Measurements from ENCODE around the gene SUFU.

The SUFU gene

GRCh38 chr10:102621443-102622325 is 117.9 kb downstream of the SUFU start:
- no peak overlapping the region for H3K27ac Mint-ChIP-seq
- H3K9me3 Mint-ChIP-seq = no peaks in the 10 kb centered on the region
- no peaks in the 10 kb centered on the region for H3K27me3 Mint-ChIP-seq
- peaks cover 20% of the 10 kb centered on the region for H3K4me1 Mint-ChIP-seq (ENCODE audit: low read depth)
- peaks cover 92% of the 10 kb centered on the region for H3K36me3 Mint-ChIP-seq (ENCODE audit: low read depth)
- H3K4me3 Mint-ChIP-seq = no peak overlapping the region
- intact Hi-C loops (cut with micrococcal nuclease) = no loop called here

- intact Hi-C loops (cut with micrococcal nuclease) = no loop called here
- H3K27me3 Mint-ChIP-seq = no peaks in the 10 kb centered on the region
- no peaks in the 10 kb centered on the region for H3K9me3 Mint-ChIP-seq
- H3K27ac Mint-ChIP-seq = no peak overlapping the region
- H3K4me1 Mint-ChIP-seq (ENCODE audit: low read depth) = peaks cover 33% of the 10 kb centered on the region
- H3K36me3 Mint-ChIP-seq (ENCODE audit: low read depth) = peaks cover 92% of the 10 kb centered on the region
- no peak overlapping the region for H3K4me3 Mint-ChIP-seq
Observed at GRCh38 chr10:102624094-102624493, 120.3 kb downstream of the SUFU start.

- no peaks in the 10 kb centered on the region for H3K27me3 Mint-ChIP-seq
- H3K9me3 Mint-ChIP-seq = no peaks in the 10 kb centered on the region
- intact Hi-C loops (cut with micrococcal nuclease) = no loop called here
- H3K4me1 Mint-ChIP-seq (ENCODE audit: low read depth) = peaks cover 35% of the 10 kb centered on the region
- no peak overlapping the region for H3K4me3 Mint-ChIP-seq
- H3K36me3 Mint-ChIP-seq (ENCODE audit: low read depth) = peaks cover 92% of the 10 kb centered on the region
- no peak overlapping the region for H3K27ac Mint-ChIP-seq
Observed at GRCh38 chr10:102624751-102625645, 121.2 kb downstream of the SUFU start.

DNA sequence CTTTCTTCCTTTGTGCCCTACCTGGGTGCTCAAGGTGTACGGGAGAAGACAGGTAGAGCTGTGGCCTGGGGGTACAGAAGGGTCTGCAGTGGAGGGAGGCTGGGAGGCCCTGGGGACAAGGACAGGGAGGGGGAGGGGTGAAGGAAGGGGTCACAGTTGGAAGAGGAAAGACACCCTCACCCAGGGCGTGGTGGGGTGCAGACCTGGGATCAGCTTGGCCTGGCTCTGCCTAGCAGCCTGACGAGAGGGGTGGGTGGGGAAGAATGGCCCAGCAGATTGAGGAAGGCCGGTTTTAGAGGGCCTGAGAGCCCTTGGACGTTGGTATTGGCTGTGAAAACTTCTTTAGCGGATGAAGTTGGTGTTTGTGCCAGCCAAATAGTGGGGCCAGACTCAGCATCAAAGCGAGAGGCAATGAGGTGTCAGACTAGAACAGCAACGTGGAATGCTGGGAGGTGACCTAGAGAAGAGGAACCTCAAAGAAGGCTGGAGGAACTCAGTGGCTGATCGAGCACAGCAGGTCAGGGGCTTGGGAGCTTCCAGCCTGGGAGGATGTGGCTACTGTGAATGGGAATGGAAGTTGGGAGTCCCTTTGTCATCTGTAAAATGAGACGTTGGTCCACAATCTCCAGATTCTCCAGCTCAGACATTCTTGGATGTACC is 122.4 kb downstream of the SUFU start:
- Mint-ChIP-seq H3K27ac (no peak overlapping the region), H3K4me1 (ENCODE audit: low read depth) (peaks cover 45% of the 10 kb centered on the region), H3K27me3 (no peaks in the 10 kb centered on the region), H3K4me3 (no peak overlapping the region), H3K9me3 (no peaks in the 10 kb centered on the region), H3K36me3 (ENCODE audit: low read depth) (peaks cover 92% of the 10 kb centered on the region)
- intact Hi-C loops (cut with micrococcal nuclease) = no loop called here

DNA sequence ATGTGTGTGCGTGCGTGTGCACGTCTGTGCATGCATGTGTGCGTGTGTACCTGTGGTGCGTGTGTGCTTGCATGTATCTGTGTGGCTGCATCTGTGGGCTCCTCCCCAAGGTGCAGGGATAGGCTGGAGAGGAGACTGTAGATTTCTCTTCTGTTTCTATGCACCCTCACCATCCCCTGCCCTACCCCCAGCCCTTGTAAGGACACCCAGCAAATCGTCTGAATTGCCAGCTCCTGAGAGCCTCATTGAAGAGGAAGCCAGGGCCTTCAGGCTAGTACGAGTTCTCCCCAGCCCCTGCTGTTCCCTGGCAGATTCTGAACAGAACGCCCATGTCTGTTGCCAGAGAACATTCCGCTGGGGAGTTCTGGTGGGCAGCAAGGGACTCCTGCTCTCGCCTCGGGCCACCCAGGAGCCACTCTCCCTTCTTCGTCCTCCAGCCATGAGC is 123.5 kb downstream of the SUFU start:
- H3K4me1 Mint-ChIP-seq (ENCODE audit: low read depth) = peaks cover 57% of the 10 kb centered on the region
- peak overlapping the region; percentile 44 for H3K27ac Mint-ChIP-seq
- H3K4me3 Mint-ChIP-seq = no peak overlapping the region
- no peaks in the 10 kb centered on the region for H3K9me3 Mint-ChIP-seq
- H3K36me3 Mint-ChIP-seq (ENCODE audit: low read depth) = peaks cover 92% of the 10 kb centered on the region
- no peaks in the 10 kb centered on the region for H3K27me3 Mint-ChIP-seq
- intact Hi-C loops (cut with micrococcal nuclease) = no loop called here

DNA sequence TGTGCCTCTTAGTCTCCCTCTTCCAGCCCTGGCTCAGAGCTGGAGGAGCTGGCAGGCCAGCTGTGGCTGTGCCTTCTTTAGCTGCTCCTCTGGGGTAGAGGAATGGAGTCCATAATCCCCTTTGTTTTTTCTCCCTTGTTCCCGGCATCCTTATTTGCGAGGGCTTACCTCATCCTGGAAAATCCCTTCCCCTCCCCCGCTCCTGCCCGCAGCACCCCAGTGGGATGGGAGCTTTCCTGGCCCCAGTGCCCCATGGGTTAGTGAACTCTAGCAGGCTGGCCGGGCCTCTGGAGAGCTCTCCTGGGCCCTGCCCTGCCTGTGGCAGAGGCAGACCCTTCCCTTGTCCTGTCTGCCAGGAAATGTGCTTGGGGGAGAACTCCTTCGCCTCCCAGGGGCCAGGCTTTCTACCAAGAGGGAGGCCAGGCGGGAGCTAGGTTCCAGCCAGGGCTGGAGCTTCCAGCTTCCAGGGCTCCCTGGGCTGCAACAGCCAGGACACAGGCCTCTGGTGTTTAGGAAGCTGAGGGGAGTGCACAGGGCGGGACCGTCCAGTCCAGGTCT is 124.0 kb downstream of the SUFU start:
- H3K4me1 Mint-ChIP-seq (ENCODE audit: low read depth) = peaks cover 62% of the 10 kb centered on the region
- no peaks in the 10 kb centered on the region for H3K27me3 Mint-ChIP-seq
- peak overlapping the region; percentile 44 for H3K27ac Mint-ChIP-seq
- peaks cover 87% of the 10 kb centered on the region for H3K36me3 Mint-ChIP-seq (ENCODE audit: low read depth)
- H3K4me3 Mint-ChIP-seq = no peak overlapping the region
- H3K9me3 Mint-ChIP-seq = no peaks in the 10 kb centered on the region
- intact Hi-C loops (cut with micrococcal nuclease) = no loop called here

DNA sequence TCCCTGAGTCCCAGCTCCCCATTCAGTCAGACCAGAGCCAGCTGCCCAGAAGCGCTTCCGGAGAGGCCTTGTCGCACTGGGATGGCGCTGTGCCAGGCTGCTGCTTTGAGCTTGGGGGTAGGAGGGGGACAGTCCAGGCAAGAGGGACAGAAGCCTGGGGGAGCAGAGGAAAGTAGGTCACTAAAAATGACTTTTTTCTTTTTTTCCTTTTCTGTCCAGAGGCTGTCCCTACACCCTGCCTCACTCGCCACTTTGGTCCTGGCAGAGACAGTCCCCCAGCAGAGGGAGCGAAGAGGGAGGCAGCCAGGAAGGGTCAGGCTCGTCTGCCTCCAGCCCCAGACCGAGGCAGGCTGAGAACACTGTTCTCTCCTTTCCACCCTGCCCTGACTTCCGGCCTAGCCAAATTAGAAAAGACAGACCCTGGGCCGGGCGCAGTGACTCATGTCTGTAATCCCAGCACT is 124.7 kb downstream of the SUFU start:
- peaks cover 80% of the 10 kb centered on the region for H3K36me3 Mint-ChIP-seq (ENCODE audit: low read depth)
- H3K9me3 Mint-ChIP-seq = no peaks in the 10 kb centered on the region
- H3K27me3 Mint-ChIP-seq = no peaks in the 10 kb centered on the region
- no peak overlapping the region for H3K27ac Mint-ChIP-seq
- intact Hi-C loops (cut with micrococcal nuclease) = no loop called here
- no peak overlapping the region for H3K4me3 Mint-ChIP-seq
- peaks cover 68% of the 10 kb centered on the region for H3K4me1 Mint-ChIP-seq (ENCODE audit: low read depth)

DNA sequence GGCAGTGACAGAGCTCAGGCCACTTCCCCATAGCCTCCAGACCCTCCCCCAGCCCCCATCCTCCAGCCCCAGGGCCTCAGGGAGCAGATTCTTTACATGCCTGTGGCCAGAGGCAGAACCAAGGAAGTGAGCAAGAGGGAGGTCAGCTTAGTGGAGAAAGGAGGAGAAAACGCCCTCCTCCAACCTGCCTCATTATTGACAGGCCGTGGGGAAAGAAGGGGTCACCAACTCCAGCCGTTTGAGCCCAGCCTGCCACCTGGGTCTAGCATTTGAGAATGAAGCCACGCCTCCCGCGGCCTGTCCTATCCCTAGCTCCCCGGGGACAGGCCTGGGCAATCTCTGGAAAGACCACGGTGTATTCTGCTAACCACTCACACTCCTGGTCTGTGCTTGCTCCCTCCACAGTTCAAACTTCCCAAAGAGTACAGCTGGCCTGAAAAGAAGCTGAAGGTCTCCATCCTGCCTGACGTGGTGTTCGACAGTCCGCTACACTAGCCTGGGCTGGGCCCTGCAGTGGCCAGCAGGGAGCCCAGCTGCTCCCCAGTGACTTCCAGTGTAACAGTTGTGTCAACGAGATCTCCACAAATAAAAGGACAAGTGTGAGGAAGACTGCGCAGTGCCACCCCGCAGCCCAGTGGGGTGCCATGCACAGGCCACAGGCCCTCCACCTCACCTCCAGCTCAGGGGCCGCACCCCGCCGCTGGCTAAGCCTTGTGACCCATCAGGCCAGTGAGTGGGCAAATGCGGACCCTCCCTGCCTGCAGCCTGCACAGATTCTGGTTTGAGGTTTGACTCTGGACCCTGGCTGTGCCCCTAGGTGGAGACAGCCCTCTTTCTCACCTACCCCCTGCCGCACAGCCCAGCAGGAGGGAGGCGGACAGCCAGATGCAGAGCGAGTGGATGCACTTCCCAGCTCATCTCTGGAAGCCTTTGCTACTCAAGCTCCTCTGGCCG is 126.2 kb downstream of the SUFU start:
- Mint-ChIP-seq H3K27ac (no peak overlapping the region), H3K4me1 (ENCODE audit: low read depth) (peaks cover 80% of the 10 kb centered on the region), H3K9me3 (no peaks in the 10 kb centered on the region), H3K36me3 (ENCODE audit: low read depth) (peaks cover 68% of the 10 kb centered on the region), H3K27me3 (no peaks in the 10 kb centered on the region), H3K4me3 (no peak overlapping the region)
- intact Hi-C loops (cut with micrococcal nuclease) = no loop called here

GRCh38 chr10:102630663-102631062 is 126.9 kb downstream of the SUFU start:
- peaks cover 63% of the 10 kb centered on the region for H3K36me3 Mint-ChIP-seq (ENCODE audit: low read depth)
- no peaks in the 10 kb centered on the region for H3K9me3 Mint-ChIP-seq
- H3K27me3 Mint-ChIP-seq = no peaks in the 10 kb centered on the region
- H3K4me3 Mint-ChIP-seq = no peak overlapping the region
- peaks cover 80% of the 10 kb centered on the region for H3K4me1 Mint-ChIP-seq (ENCODE audit: low read depth)
- intact Hi-C loops (cut with micrococcal nuclease) = no loop called here
- no peak overlapping the region for H3K27ac Mint-ChIP-seq

- intact Hi-C loops (cut with micrococcal nuclease) = no loop called here
- peak overlapping the region; percentile 78 for H3K27ac Mint-ChIP-seq
- no peak overlapping the region for H3K4me3 Mint-ChIP-seq
- H3K27me3 Mint-ChIP-seq = no peaks in the 10 kb centered on the region
- peaks cover 55% of the 10 kb centered on the region for H3K36me3 Mint-ChIP-seq (ENCODE audit: low read depth)
- H3K4me1 Mint-ChIP-seq (ENCODE audit: low read depth) = peaks cover 75% of the 10 kb centered on the region
- H3K9me3 Mint-ChIP-seq = no peaks in the 10 kb centered on the region
Observed at GRCh38 chr10:102631525-102632393, 128.0 kb downstream of the SUFU start.

DNA sequence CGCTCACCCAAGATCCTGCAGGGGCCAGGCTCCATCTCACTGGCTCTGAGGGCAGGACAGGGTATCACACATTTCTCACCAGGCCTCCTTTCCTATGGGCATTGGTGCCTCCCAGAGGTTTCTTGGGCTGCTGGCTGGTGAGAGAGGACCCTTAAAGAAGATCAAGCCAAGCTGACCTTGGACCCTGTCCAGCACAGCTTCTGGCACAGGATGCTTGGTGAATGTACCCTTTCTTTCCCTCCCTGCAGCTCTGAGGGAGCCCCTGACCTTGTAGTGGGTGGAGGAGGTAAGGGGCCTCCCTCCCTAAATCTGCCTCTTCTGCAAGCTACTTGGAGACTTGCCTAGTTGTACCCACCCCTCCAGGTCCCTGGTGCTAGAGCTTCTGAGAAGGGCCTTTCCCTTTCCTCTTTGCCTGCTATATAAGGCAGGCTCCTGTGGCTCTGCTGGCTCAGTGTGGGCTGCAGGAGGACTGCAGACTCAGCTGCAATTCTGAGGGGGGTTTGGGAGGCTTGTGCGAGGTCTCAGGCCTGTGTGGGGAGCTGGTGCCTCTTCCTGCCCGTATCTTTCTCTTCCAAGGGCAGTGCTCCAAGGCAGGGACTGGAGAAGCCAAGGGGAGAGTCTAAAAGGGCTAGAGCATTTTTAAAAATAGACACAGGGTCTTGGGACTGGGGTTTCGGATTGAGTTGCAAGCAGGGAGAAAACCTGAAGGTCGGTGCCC is 128.8 kb downstream of the SUFU start:
- Mint-ChIP-seq H3K4me1 (ENCODE audit: low read depth) (peaks cover 70% of the 10 kb centered on the region), H3K27ac (peak overlapping the region; percentile 78), H3K9me3 (no peaks in the 10 kb centered on the region), H3K27me3 (no peaks in the 10 kb centered on the region), H3K4me3 (no peak overlapping the region), H3K36me3 (ENCODE audit: low read depth) (peaks cover 47% of the 10 kb centered on the region)
- intact Hi-C loops (cut with micrococcal nuclease) = no loop called here

Measured in dendritic cell treated with granulocyte-macrophage colony-stimulating factor and Interleukin-4, amounts not matched to agents 40 ng/mL and 50 ng/mL, for 4 days (primary cell).